Measurements from ENCODE around the gene FAM9C. TPM values are rescaled to one million over a fixed set of nuclear protein-coding genes. Genes with fewer than 3 reads are reported as not detected.

The FAM9C gene
- polyA plus RNA-seq, 1 experiment, result 0.04 TPM

- H3K27ac ChIP-seq (ENCODE audit: low read depth, low read length), result no peak overlapping the region
- ChIA-PET POLR2A (no interaction called here), CTCF (no interaction called here)
- peaks cover 10% of the 10 kb centered on the region; the same call in 1 of the 2 replicates for H3K9me3 ChIP-seq (ENCODE audit: control insufficient read depth, insufficient read depth, low read length)
- TF ChIP-seq CTCF (IDR thresholded peaks at IDR 0.05; ENCODE audit: low read depth, low read length), result no peak
- H3K4me3 ChIP-seq (ENCODE audit: low read depth, low read length), result no peak overlapping the region
- no peaks in the 10 kb centered on the region for H3K27me3 ChIP-seq (ENCODE audit: control insufficient read depth, insufficient read depth, low read length)
- DNase-seq (ENCODE audit: low read depth, low spot score), result no peak
These were observed 1.3 kb downstream of the FAM9C start for GRCh38 chrX:13043138-13043537.

DNA sequence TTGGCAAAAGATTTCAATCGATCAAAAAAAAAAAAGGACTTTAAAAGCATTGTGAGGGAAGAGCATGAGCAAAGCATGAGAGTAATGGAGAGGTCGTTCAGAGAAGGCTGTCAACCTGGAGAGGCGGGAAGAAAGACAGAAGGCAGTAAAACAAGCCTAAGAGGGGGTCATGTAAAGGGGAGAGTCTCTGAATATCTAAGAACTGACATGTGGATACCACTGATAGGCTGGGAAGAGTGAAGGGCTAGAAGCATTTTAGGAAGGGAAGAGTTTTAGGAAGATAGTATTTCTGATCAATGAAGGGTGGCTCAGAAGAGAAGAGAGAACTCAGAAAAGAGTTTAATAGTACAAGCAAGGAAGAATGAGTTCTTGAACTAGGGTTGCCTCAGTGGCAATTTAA is 7.5 kb downstream of the FAM9C start:
- Histone ChIP-seq H3K27ac (ENCODE audit: low read depth, low read length) (no peak overlapping the region), H3K27me3 (ENCODE audit: control insufficient read depth, insufficient read depth, low read length) (no peaks in the 10 kb centered on the region), H3K4me3 (ENCODE audit: low read depth, low read length) (no peak overlapping the region), H3K9me3 (ENCODE audit: control insufficient read depth, insufficient read depth, low read length) (no peaks in the 10 kb centered on the region)
- DNase-seq (ENCODE audit: low read depth, low spot score), result no peak
- ChIA-PET CTCF (no interaction called here), POLR2A (no interaction called here)
- TF ChIP-seq CTCF (IDR thresholded peaks at IDR 0.05; ENCODE audit: low read depth, low read length), result no peak

GRCh38 chrX:13033193-13033592 is 11.2 kb downstream of the FAM9C start:
- H3K4me3 ChIP-seq (ENCODE audit: low read depth, low read length), result no peak overlapping the region
- no peak for DNase-seq (ENCODE audit: low read depth, low spot score)
- TF ChIP-seq CTCF (IDR thresholded peaks at IDR 0.05; ENCODE audit: low read depth, low read length), result no peak
- no peaks in the 10 kb centered on the region for H3K27me3 ChIP-seq (ENCODE audit: control insufficient read depth, insufficient read depth, low read length)
- H3K9me3 ChIP-seq (ENCODE audit: control insufficient read depth, insufficient read depth, low read length), result no peaks in the 10 kb centered on the region
- POLR2A ChIA-PET, result no interaction called here
- H3K27ac ChIP-seq (ENCODE audit: low read depth, low read length), result no peak overlapping the region
- CTCF ChIA-PET, result no interaction called here

GRCh38 chrX:13029887-13030771 is 14.3 kb downstream of the FAM9C start:
- Histone ChIP-seq H3K9me3 (ENCODE audit: control insufficient read depth, insufficient read depth, low read length) (no peaks in the 10 kb centered on the region), H3K4me3 (ENCODE audit: low read depth, low read length) (no peak overlapping the region), H3K27ac (ENCODE audit: low read depth, low read length) (no peak overlapping the region), H3K27me3 (ENCODE audit: control insufficient read depth, insufficient read depth, low read length) (no peaks in the 10 kb centered on the region)
- ChIA-PET POLR2A (interaction anchor here (0.6 kb wide), 1 partner anchor 9 kb away, joined by 7 read pairs; no protein-coding TSS in a partner anchor), CTCF (no interaction called here)
- DNase-seq (ENCODE audit: low read depth, low spot score), result no peak
- no peak for TF ChIP-seq CTCF (IDR thresholded peaks at IDR 0.05; ENCODE audit: low read depth, low read length)

DNA sequence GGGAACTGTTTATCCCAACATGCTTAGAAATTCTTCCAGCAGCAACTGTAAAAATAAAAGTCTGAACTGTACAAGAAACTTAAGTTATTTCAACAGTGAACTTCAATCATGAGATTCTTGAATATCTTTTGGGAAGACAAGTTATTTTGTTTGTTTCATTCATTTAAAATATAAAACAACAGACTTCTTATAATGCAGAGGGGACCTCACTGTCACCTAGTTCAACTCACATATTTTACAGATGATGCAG is 14.9 kb downstream of the FAM9C start:
- no peak for DNase-seq (ENCODE audit: low read depth, low spot score)
- TF ChIP-seq CTCF (IDR thresholded peaks at IDR 0.05; ENCODE audit: low read depth, low read length), result no peak
- POLR2A ChIA-PET, result interaction anchor here (0.6 kb wide), 1 partner anchor 9 kb away, joined by 7 read pairs; no protein-coding TSS in a partner anchor

More for the DNA sequence above, 14.9 kb downstream of the FAM9C start:
- H3K9me3 ChIP-seq (ENCODE audit: control insufficient read depth, insufficient read depth, low read length), result no peaks in the 10 kb centered on the region
- no peak overlapping the region for H3K4me3 ChIP-seq (ENCODE audit: low read depth, low read length)
- CTCF ChIA-PET, result no interaction called here
- peak overlapping the region; percentile 40 for H3K27ac ChIP-seq (ENCODE audit: low read depth, low read length)
- no peaks in the 10 kb centered on the region for H3K27me3 ChIP-seq (ENCODE audit: control insufficient read depth, insufficient read depth, low read length)
